ENCODE data around the gene CABCOCO1.
"Not testable (repeated sequence)": the region's sequence is repeated elsewhere in the genome, so short reads cannot be mapped to it uniquely, and the experiment has no call there.

DNA sequence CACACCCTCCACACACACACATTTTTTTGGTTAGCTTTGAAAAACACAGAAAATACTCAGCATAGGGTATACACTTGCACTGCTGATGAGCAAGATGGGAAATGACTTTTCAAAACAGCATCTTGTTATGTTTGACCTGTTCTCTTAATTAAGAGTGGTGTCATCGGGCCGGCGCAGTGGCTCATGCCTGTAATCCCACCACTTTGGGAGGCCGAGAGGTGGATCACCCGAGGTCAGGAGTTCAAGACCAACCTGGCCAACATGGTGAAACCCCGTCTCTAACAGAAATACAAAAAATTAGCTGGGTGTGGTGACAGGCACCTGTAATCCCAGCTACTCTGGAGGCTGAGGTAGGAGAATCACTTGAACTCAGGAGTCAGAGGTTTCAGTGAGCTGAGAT, 56.7 kb downstream of the CABCOCO1 start:
- not testable (repeated sequence) for TF ChIP-seq RAD21 (IDR thresholded peaks at IDR 0.05; ENCODE audit: low read depth); POLR2AphosphoS5 (IDR thresholded peaks at IDR 0.05; ENCODE audit: low read depth, low read length); POLR2A (IDR thresholded peaks at IDR 0.05; ENCODE audit: borderline replicate concordance, extremely low read depth, insufficient read depth, insufficient read length); ZNF274 (IDR thresholded peaks at IDR 0.05; ENCODE audit: low read depth, low read length); TCF7L2 (IDR thresholded peaks at IDR 0.05; ENCODE audit: borderline replicate concordance, extremely low read depth, insufficient read depth, insufficient read length); EZH2 (IDR thresholded peaks at IDR 0.05); JUND (IDR thresholded peaks at IDR 0.05); CEBPB (IDR thresholded peaks at IDR 0.05; ENCODE audit: low read depth); SRF (IDR thresholded peaks at IDR 0.05; ENCODE audit: low read depth); SP1 (IDR thresholded peaks at IDR 0.05; ENCODE audit: low read depth)
- TF ChIP-seq, protein P1, sequence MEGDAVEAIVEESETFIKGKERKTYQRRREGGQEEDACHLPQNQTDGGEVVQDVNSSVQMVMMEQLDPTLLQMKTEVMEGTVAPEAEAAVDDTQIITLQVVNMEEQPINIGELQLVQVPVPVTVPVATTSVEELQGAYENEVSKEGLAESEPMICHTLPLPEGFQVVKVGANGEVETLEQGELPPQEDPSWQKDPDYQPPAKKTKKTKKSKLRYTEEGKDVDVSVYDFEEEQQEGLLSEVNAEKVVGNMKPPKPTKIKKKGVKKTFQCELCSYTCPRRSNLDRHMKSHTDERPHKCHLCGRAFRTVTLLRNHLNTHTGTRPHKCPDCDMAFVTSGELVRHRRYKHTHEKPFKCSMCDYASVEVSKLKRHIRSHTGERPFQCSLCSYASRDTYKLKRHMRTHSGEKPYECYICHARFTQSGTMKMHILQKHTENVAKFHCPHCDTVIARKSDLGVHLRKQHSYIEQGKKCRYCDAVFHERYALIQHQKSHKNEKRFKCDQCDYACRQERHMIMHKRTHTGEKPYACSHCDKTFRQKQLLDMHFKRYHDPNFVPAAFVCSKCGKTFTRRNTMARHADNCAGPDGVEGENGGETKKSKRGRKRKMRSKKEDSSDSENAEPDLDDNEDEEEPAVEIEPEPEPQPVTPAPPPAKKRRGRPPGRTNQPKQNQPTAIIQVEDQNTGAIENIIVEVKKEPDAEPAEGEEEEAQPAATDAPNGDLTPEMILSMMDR (IDR thresholded peaks at IDR 0.05 in 2 of 3, conservative IDR thresholded peaks at IDR 0.05 in 1 of 3; ENCODE audit: borderline replicate concordance in 1 of 3, insufficient read depth in 1 of 3, low read depth in 2 of 3, low read length in 2 of 3): not testable (repeated sequence)
- TF ChIP-seq, protein P2, sequence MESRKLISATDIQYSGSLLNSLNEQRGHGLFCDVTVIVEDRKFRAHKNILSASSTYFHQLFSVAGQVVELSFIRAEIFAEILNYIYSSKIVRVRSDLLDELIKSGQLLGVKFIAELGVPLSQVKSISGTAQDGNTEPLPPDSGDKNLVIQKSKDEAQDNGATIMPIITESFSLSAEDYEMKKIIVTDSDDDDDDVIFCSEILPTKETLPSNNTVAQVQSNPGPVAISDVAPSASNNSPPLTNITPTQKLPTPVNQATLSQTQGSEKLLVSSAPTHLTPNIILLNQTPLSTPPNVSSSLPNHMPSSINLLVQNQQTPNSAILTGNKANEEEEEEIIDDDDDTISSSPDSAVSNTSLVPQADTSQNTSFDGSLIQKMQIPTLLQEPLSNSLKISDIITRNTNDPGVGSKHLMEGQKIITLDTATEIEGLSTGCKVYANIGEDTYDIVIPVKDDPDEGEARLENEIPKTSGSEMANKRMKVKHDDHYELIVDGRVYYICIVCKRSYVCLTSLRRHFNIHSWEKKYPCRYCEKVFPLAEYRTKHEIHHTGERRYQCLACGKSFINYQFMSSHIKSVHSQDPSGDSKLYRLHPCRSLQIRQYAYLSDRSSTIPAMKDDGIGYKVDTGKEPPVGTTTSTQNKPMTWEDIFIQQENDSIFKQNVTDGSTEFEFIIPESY (IDR thresholded peaks at IDR 0.05; ENCODE audit: extremely low read depth, insufficient replicate concordance, low read length): not testable (repeated sequence)
- TF ChIP-seq, protein P3, sequence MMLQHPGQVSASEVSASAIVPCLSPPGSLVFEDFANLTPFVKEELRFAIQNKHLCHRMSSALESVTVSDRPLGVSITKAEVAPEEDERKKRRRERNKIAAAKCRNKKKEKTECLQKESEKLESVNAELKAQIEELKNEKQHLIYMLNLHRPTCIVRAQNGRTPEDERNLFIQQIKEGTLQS (IDR thresholded peaks at IDR 0.05): not testable (repeated sequence)
- TF ChIP-seq, protein P4, sequence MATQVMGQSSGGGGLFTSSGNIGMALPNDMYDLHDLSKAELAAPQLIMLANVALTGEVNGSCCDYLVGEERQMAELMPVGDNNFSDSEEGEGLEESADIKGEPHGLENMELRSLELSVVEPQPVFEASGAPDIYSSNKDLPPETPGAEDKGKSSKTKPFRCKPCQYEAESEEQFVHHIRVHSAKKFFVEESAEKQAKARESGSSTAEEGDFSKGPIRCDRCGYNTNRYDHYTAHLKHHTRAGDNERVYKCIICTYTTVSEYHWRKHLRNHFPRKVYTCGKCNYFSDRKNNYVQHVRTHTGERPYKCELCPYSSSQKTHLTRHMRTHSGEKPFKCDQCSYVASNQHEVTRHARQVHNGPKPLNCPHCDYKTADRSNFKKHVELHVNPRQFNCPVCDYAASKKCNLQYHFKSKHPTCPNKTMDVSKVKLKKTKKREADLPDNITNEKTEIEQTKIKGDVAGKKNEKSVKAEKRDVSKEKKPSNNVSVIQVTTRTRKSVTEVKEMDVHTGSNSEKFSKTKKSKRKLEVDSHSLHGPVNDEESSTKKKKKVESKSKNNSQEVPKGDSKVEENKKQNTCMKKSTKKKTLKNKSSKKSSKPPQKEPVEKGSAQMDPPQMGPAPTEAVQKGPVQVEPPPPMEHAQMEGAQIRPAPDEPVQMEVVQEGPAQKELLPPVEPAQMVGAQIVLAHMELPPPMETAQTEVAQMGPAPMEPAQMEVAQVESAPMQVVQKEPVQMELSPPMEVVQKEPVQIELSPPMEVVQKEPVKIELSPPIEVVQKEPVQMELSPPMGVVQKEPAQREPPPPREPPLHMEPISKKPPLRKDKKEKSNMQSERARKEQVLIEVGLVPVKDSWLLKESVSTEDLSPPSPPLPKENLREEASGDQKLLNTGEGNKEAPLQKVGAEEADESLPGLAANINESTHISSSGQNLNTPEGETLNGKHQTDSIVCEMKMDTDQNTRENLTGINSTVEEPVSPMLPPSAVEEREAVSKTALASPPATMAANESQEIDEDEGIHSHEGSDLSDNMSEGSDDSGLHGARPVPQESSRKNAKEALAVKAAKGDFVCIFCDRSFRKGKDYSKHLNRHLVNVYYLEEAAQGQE (IDR thresholded peaks at IDR 0.05; ENCODE audit: low read depth): not testable (repeated sequence)

Data from HCT116 (cell line).